CD4-positive, alpha-beta T cell (primary cell): ENCODE measurements around the gene LRRC74A. TPM values are rescaled to one million over a fixed set of nuclear protein-coding genes. Genes with fewer than 3 reads are reported as not detected.

Experiments
- ATAC-seq: fragments of 200-7000 bp; cut with Tn5 transposase; one replicate; pipeline ENCODE4 v1.10.0; 2022; ENCODE audit warnings: mild to moderate bottlenecking; ENCODE audit not compliant: poor library complexity
- CTCF ChIA-PET: fragments of 350-600 bp; sonication (Branson Sonifier 250); formaldehyde crosslinking; loops from one replicate; lab custom pipeline; 2021; ENCODE audit warnings: antibody characterized with exemption, inconsistent platforms; lab: Charles Lee
- POLR2A ChIA-PET: fragments of 350-600 bp; sonication (Branson Sonifier 250); formaldehyde crosslinking; loops from one replicate; lab custom pipeline; 2021; ENCODE audit warnings: antibody characterized with exemption, inconsistent platforms; lab: Charles Lee
- DNase-seq, 14 experiments: peaks; one replicate each; pipeline ENCODE4 v3.0.0-alpha.2; 2013 to 2020; ENCODE audit warnings: mixed read lengths in 2 of 14
- H3K27ac ChIP-seq, 2 donors: one replicate each; pipeline versions ENCODE4 v1.5.1 to v1.7.0; 2013; ENCODE audit warnings: low read length in 2 of 2, low read depth in 1 of 2, mild to moderate bottlenecking in 1 of 2
- H3K27me3 ChIP-seq, 2 experiments: 1 replicate in 1 of 2; 2 replicates in 1 of 2; pipeline versions ENCODE4 v1.6.1 to v1.7.0; 2013; ENCODE audit warnings: low read length in 2 of 2, control low read depth in 1 of 2, mild to moderate bottlenecking in 1 of 2, moderate library complexity in 1 of 2; ENCODE audit not compliant: insufficient read depth in 2 of 2, control insufficient read depth in 1 of 2
- H3K36me3 ChIP-seq: one replicate; pipeline ENCODE4 v1.6.1; 2013; ENCODE audit warnings: low read length, control low read depth; ENCODE audit not compliant: insufficient read depth
- H3K4me1 ChIP-seq: one replicate; pipeline ENCODE4 v1.6.1; 2013; ENCODE audit warnings: low read length, control low read depth; ENCODE audit not compliant: insufficient read depth
- H3K4me3 ChIP-seq: one replicate; pipeline ENCODE4 v1.5.1; 2013; ENCODE audit warnings: mild to moderate bottlenecking, low read length, moderate library complexity
- H3K9me3 ChIP-seq, 2 experiments: 1 replicate in 1 of 2; 2 replicates in 1 of 2; pipeline versions ENCODE4 v1.6.1 to v1.7.0; 2013; ENCODE audit warnings: low read length in 2 of 2, mild to moderate bottlenecking in 2 of 2, control low read depth in 1 of 2, moderate library complexity in 1 of 2; ENCODE audit not compliant: control insufficient read depth in 1 of 2, insufficient read depth in 1 of 2
- H3K27ac Mint-ChIP-seq: one replicate; pipeline ENCODE4 v1.8.0; 2020; ENCODE audit warnings: mixed read lengths
- H3K27me3 Mint-ChIP-seq: one replicate; pipeline ENCODE4 v1.8.0; 2021; ENCODE audit warnings: mixed read lengths
- H3K36me3 Mint-ChIP-seq: one replicate; pipeline ENCODE4 v1.8.0; 2021; ENCODE audit warnings: low read depth, mixed read lengths
- H3K4me1 Mint-ChIP-seq: one replicate; pipeline ENCODE4 v1.8.0; 2021; ENCODE audit warnings: low read depth, mixed read lengths
- H3K4me3 Mint-ChIP-seq: one replicate; pipeline ENCODE4 v1.8.0; 2020; ENCODE audit warnings: mild to moderate bottlenecking, mixed read lengths
- H3K9me3 Mint-ChIP-seq: one replicate; pipeline ENCODE4 v1.8.0; 2020; ENCODE audit warnings: mixed read lengths
- CTCF ChIP-seq: fragments of 200-600 bp; IDR thresholded peaks from one replicate; pipeline ENCODE4 v1.8.0; 2022; ENCODE audit warnings: antibody characterized with exemption, mild to moderate bottlenecking
- intact Hi-C, 2 experiments: fragments of 100-400 bp; cut with DNase I in 1 of 2; cut with micrococcal nuclease in 1 of 2; formaldehyde crosslinking; loops; one replicate each; pipeline versions ENCODE4 v1.15.1 to v1.9.0; 2023 to 2025; cut with DNase I, micrococcal nuclease
- total RNA-seq, 174 experiments: library from RNA in 2 of 174; stranded (reverse) in 2 of 174; gene quantifications; one replicate each; pipeline ENCODE4 v1.2.3 and lab custom pipeline; 2021 to 2026

LRRC74A gene
- total RNA-seq, 2 experiments from 2014 or later, result not detected

- no peaks in the 10 kb centered on the region for H3K36me3 Mint-ChIP-seq
- Histone ChIP-seq H3K4me3 (no peak overlapping the region), H3K4me1 (no peaks in the 10 kb centered on the region), H3K27ac (no peak overlapping the region), H3K9me3 (no peaks in the 10 kb centered on the region), H3K27me3 (peaks cover 0 to 3% of the 10 kb centered on the region in 2 experiments), H3K36me3 (no peaks in the 10 kb centered on the region)
- H3K4me3 Mint-ChIP-seq, result no peak overlapping the region
- no peak overlapping the region for H3K27ac Mint-ChIP-seq
- H3K27me3 Mint-ChIP-seq, result peaks cover 8% of the 10 kb centered on the region
- no peak for ATAC-seq
- POLR2A ChIA-PET, result interaction anchor here (0.6 kb wide), 1 partner anchor 798 kb away, joined by 4 read pairs; no protein-coding TSS in a partner anchor
- no peaks in the 10 kb centered on the region for H3K9me3 Mint-ChIP-seq
- no peak for DNase-seq
- no peak for TF ChIP-seq CTCF
- no peaks in the 10 kb centered on the region for H3K4me1 Mint-ChIP-seq
- intact Hi-C loops, result no loop called here
- CTCF ChIA-PET, result no interaction called here
Observed at GRCh38 chr14:76830556-76830955, 4.3 kb downstream of the LRRC74A start.

- ChIA-PET CTCF (no interaction called here), POLR2A (no interaction called here)
Observed at GRCh38 chr14:76832503-76832988, 6.3 kb downstream of the LRRC74A start.

GRCh38 chr14:76833011-76833410, 6.8 kb downstream of the LRRC74A start:
- Mint-ChIP-seq H3K4me1 (no peaks in the 10 kb centered on the region), H3K27me3 (peaks cover 8% of the 10 kb centered on the region), H3K9me3 (no peaks in the 10 kb centered on the region), H3K36me3 (no peaks in the 10 kb centered on the region), H3K27ac (no peak overlapping the region), H3K4me3 (no peak overlapping the region)
- DNase-seq (no peak), ATAC-seq (no peak)
- Histone ChIP-seq H3K9me3 (no peaks in the 10 kb centered on the region), H3K27ac (no peak overlapping the region), H3K4me3 (no peak overlapping the region), H3K36me3 (no peaks in the 10 kb centered on the region), H3K27me3 (peaks cover 0 to 3% of the 10 kb centered on the region in 2 experiments), H3K4me1 (no peaks in the 10 kb centered on the region)
- POLR2A ChIA-PET, result no interaction called here
- intact Hi-C loops, result no loop called here
- CTCF ChIA-PET, result no interaction called here
- no peak for TF ChIP-seq CTCF

More at GRCh38 chr14:76832503-76832988, 6.3 kb downstream of the LRRC74A start:
- Mint-ChIP-seq H3K27ac (no peak overlapping the region), H3K9me3 (no peaks in the 10 kb centered on the region), H3K4me3 (no peak overlapping the region), H3K36me3 (no peaks in the 10 kb centered on the region), H3K4me1 (no peaks in the 10 kb centered on the region), H3K27me3 (peaks cover 8% of the 10 kb centered on the region)
- TF ChIP-seq CTCF, result no peak
- intact Hi-C loops, result no loop called here
- Histone ChIP-seq H3K27ac (no peak overlapping the region), H3K9me3 (no peaks in the 10 kb centered on the region), H3K27me3 (peaks cover 0 to 3% of the 10 kb centered on the region in 2 experiments), H3K4me3 (no peak overlapping the region), H3K36me3 (no peaks in the 10 kb centered on the region), H3K4me1 (no peaks in the 10 kb centered on the region)
- DNase-seq, result peak in 2 of 14 experiments; percentile 32 to 33
- no peak for ATAC-seq
